ENCODE data around the gene NOTCH2.
"Not testable (repeated sequence)": the region's sequence is repeated elsewhere in the genome, so short reads cannot be mapped to it uniquely, and the experiment has no call there.

- TF ChIP-seq CTCF (conservative IDR thresholded peaks at IDR 0.05; ENCODE audit: low read depth, low read length); EZH2 (IDR thresholded peaks at IDR 0.05; ENCODE audit: borderline replicate concordance, low read depth, low read length, poor library complexity, severe bottlenecking): not testable (repeated sequence)
Observed at GRCh38 chr1:120109656-120110055, 40.2 kb upstream of the NOTCH2 start.
